ENCODE results near the gene OR51M1.

DNA sequence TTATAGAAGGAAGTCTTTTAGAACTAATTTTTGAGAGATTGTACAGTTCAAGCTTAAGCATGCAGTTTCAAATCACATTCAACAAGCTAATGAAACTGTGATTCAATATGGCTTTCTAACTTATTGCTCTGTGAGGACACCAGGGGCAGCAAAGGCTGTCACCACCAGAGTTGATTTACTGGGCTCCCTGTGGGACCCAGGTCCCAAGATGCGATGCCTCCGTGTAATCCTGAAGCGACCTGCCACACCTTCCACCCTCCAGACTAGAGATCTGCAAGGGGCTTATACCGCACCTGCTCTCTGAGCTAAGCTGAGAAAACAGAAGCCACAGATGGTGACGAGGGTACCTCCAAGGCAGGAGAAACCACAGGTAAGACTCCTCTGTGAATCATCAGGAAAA, 37.4 kb downstream of the OR51M1 start:
- TF ChIP-seq CTCF (conservative IDR thresholded peaks at IDR 0.05; ENCODE audit: low read length) (no peak), EZH2phosphoT487 (IDR thresholded peaks at IDR 0.05; ENCODE audit: borderline replicate concordance, low read depth, low read length) (no peak)

Data from OCI-LY7 (cell line).